HG02588 (cell line): ENCODE results near the gene ZNF580.

Source experiments
- ATAC-seq: cut with Tn5 transposase; IDR thresholded peaks from one replicate; pipeline ENCODE4 v1.9.1; 2021; ENCODE audit warnings: mild to moderate bottlenecking, moderate library complexity; ENCODE audit not compliant: unreplicated experiment

The ZNF580 gene

GRCh38 chr19:55644191-55644833 lies 3.5 kb downstream of the ZNF580 start:
- no peak for ATAC-seq

- no peak for ATAC-seq
Measured at GRCh38 chr19:55644842-55645511, 4.2 kb downstream of the ZNF580 start.

- ATAC-seq: no peak
Measured at GRCh38 chr19:55645512-55645881, 4.7 kb downstream of the ZNF580 start.

GRCh38 chr19:55646889-55647731 lies 6.3 kb downstream of the ZNF580 start:
- no peak for ATAC-seq

GRCh38 chr19:55647732-55648584 lies 7.2 kb downstream of the ZNF580 start, which contains the start of gene CCDC106:
Gene CCDC106, plus strand, starts transcription at chr19:55648212. Its CDS starts 835 bp downstream, at chr19:55649047.
- no peak for ATAC-seq

GRCh38 chr19:55648585-55649267 lies 7.9 kb downstream of the ZNF580 start:
- no peak for ATAC-seq

- no peak for ATAC-seq
Measured at GRCh38 chr19:55649268-55650125, 8.7 kb downstream of the ZNF580 start.

- no peak for ATAC-seq
Measured at GRCh38 chr19:55650126-55650557, 9.3 kb downstream of the ZNF580 start.

GRCh38 chr19:55650602-55651230 lies 9.9 kb downstream of the ZNF580 start:
- ATAC-seq: no peak

- ATAC-seq: no peak
Measured at GRCh38 chr19:55651236-55651635, 10.4 kb downstream of the ZNF580 start.

- no peak for ATAC-seq
Measured at GRCh38 chr19:55652311-55653128, 11.7 kb downstream of the ZNF580 start.

GRCh38 chr19:55653651-55654322 lies 13.0 kb downstream of the ZNF580 start:
- peak; percentile 36 for ATAC-seq

- peak; percentile 48 for ATAC-seq
Measured at GRCh38 chr19:55654323-55654867, 13.6 kb downstream of the ZNF580 start.

- ATAC-seq: peak; percentile 40
Measured at GRCh38 chr19:55654868-55655647, 14.3 kb downstream of the ZNF580 start, which contains the start of gene U2AF2. Gene U2AF2, plus strand, starts transcription at chr19:55655035. Its CDS starts 70 bp downstream, at chr19:55655105.

GRCh38 chr19:55655648-55656040 lies 14.8 kb downstream of the ZNF580 start:
- no peak for ATAC-seq

GRCh38 chr19:55656552-55656951 lies 15.8 kb downstream of the ZNF580 start:
- no peak for ATAC-seq
